Measurements from ENCODE around the gene RAB38. TPM values are rescaled to one million over a fixed set of nuclear protein-coding genes. Genes with fewer than 3 reads are reported as not detected.

Gene RAB38
- polyA plus RNA-seq, 6 donors from 2014 or later = 0.20 TPM; not detected in 5

- Mint-ChIP-seq H3K36me3 (no peaks in the 10 kb centered on the region), H3K9me3 (peaks cover 3 to 26% (median 9%) of the 10 kb centered on the region in 7 donors), H3K27me3 (peaks cover 0 to 3% (median 0%) of the 10 kb centered on the region in 3 donors), H3K4me1 (no peaks in the 10 kb centered on the region), H3K4me3 (no peak overlapping the region), H3K27ac (no peak overlapping the region)
- DNase-seq = no peak
- no peak for ATAC-seq (ENCODE audit: low read depth in 2 of 2)
Observed at GRCh38 chr11:88068848-88069554, 106.2 kb downstream of the RAB38 start.

GRCh38 chr11:88066090-88066489 lies 109.2 kb downstream of the RAB38 start:
- H3K27me3 Mint-ChIP-seq = peaks cover 0 to 3% (median 0%) of the 10 kb centered on the region in 3 donors
- no peak overlapping the region for H3K4me3 Mint-ChIP-seq
- no peaks in the 10 kb centered on the region for H3K36me3 Mint-ChIP-seq
- H3K27ac Mint-ChIP-seq = no peak overlapping the region
- no peaks in the 10 kb centered on the region for H3K4me1 Mint-ChIP-seq
- ATAC-seq (ENCODE audit: low read depth in 2 of 2) = no peak
- H3K9me3 Mint-ChIP-seq = peaks cover 0 to 3% (median 0%) of the 10 kb centered on the region in 7 donors
- DNase-seq = no peak

- ATAC-seq (ENCODE audit: low read depth in 2 of 2) (no peak), DNase-seq (no peak)
- Mint-ChIP-seq H3K27me3 (no peaks in the 10 kb centered on the region), H3K36me3 (no peaks in the 10 kb centered on the region), H3K27ac (no peak overlapping the region), H3K4me1 (no peaks in the 10 kb centered on the region), H3K9me3 (peaks cover 0 to 3% (median 0%) of the 10 kb centered on the region in 7 donors), H3K4me3 (no peak overlapping the region)
Observed at GRCh38 chr11:88064097-88064705, 111.0 kb downstream of the RAB38 start.

Other genes starting within 250 kb of the RAB38 start
- gene CTSC, start 162.3 kb upstream of the RAB38 start, polyA plus RNA-seq (ENCODE audit: low read depth in 6 of 6) = 10 to 100 TPM; 32.5 to 65.6 (median 39.0) TPM

Measured in naive B cell (primary cell).